NCI-H2171 treated with DMSO at 0.1 percent for 48 hours (cell line): Measurements from ENCODE around the gene GLCCI1.

Experiments
- DNase-seq: peaks from one replicate; lab custom pipeline; 2025; lab: John Stamatoyannopoulos, UW

The GLCCI1 gene

DNA sequence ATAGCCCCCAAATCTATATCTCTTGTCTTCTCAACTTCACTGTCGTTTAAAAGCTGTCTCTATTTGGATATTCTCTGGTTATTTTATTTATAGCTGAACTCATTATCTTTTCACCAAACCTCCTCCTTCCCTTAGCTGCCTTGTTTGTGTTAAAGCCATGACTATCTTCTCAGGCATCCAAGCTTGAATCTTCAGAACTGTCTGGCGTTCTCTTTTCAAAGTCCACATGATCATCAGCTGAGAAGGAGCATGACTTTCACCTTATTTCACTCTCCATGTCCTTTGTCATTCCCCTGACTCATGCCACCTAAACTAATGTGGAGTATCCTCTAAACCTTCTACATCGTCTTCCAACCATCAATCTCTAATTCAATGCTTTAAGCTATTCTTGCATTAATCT is 5.7 kb upstream of the GLCCI1 start:
- no peak for DNase-seq

DNA sequence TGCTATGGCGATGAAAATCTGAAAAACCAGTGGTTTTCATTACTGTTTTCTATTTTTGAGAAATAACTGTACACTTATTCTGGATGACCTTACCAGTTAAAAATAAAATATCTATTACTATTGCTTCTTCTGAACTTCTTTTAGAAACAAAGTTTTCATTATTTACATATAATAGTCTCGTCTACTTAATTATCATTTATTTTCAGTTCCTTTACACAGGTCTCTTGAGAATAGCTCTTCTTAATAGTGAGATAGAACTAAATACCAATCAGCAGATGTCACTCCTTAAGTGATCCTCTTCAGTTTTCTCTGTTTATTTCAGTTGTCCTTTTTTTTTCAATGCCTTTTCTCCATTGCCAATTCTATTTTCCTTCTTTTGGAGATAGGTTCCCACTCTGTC is 4.3 kb upstream of the GLCCI1 start:
- DNase-seq = no peak

DNA sequence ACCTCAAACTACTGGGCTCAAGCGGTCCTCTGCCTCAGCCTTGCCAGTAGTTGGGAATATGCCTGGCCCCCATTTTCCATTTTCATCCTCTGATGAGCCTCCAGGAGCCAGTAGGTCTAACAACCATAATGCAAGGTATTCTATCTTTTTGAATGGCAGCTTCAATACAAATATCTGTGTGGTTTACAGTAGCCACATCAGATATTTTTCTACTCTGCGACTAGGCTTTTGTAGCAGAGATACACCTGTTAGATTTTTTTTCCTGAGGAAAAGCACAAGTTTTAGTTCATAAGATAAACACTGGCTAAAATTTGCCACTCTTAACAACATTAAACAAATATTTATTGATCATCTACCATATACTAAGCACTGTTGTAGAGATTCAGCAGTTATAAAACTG is 3.9 kb upstream of the GLCCI1 start:
- no peak for DNase-seq

DNA sequence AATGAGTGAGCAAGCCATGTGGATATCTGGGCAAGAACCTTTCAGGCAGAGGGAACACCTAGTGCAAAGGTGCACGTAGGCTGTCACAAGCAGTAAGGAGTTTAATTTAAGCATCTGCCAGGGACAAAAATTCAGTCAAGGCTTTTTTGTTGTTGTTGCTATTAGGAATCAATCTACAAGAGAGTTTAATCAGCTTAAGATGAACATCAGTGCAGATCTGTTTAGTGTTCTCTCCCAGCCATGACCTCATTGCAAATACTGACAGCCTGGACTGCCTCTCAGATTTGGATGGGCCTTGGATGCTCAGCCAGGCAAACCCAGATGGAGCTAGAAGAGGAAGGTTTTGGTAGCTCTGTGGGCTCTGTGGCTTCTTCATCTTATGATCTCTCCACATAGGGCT is 3.3 kb upstream of the GLCCI1 start:
- DNase-seq = no peak

DNA sequence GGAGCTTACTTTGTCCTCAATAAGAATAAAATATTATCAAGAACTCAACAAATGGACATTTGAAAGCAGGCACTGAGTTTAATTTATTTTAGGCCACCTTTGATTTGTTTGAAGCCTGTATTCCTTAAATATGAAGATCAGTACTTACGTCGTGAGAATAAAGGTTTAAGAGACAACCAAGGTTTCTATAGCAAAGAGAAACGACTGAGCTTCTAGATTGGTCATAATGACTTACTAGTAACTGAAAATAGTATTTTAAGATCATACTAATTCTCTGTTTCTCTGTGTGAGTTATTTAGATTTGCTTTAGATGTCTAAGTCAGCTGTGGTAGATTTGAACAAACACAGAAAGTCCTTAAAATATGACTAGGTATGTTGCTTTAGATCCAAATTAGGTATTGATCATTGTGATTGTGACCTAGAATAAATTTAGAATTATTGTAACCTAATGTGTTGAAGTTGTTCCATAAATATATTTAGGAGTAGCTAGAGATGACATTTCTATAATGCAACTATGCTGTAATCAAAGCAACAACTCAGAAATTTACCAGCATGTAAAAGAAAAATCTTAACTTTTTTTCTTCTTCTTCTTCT is 2.4 kb upstream of the GLCCI1 start:
- DNase-seq = no peak

DNA sequence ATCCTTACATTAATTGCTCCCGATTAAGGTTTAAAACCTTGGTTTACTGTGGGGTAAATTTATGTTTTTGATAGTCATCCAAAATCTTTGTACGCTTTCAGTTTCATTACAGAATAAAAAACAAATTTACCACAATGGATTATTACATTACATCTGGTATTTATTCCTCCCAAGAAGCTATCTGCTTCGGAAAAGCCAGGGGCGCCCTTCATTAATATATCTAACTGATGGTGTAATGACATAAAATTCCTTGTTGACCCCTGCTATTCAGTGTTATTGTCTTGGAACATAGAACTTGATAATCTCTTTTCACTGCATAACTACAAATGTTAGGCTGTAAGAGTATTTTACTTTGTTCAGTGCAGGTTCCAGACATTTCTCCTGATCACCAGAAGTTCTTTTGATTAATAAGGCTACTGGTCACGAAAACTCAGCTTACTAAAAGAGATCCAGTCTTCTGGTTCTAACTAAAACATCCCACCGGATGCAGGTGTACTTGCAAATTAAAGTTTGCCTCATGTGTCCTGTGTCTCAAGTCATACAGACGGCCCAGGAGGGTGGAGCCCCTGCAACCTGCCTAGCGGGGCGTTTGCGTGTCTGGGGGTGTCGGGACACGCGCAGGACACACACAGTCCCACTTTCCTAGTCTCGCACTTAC is 581 bp upstream of the GLCCI1 start:
- DNase-seq = no peak

DNA sequence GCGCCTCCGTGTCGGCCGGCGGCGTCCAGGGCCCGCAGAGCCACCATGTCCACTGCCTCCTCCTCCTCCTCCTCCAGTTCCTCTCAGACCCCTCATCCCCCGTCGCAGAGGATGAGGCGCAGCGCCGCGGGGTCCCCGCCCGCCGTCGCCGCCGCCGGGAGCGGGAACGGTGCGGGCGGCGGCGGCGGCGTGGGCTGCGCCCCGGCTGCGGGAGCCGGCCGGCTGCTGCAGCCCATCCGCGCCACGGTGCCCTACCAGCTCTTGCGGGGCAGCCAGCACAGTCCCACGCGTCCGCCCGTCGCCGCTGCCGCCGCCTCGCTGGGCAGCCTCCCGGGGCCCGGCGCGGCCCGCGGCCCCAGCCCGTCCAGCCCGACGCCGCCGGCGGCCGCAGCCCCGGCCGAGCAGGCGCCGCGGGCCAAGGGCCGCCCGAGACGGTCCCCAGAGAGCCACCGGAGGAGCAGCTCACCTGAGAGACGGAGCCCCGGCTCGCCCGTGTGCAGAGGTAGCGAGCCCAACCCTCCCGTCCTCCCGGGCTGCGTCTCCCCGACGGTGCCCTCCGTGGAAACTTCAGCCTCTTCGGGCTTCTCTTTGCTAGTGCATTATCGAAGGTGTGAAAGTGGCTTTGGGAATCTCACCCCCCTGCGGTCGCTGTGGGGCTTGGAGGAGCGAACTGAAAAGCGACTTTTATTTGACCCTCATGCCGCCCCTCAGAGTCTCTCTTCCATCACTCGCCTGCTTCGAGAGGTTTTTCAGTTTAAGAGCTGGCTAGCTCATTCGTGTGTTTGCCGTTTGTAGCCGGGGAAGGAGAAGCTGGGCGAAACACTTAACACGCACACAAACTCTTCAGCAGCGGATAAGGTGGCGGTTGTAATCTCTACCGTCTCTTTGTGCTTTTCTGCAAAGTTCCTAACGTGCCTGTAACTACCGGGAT is 975 bp downstream of the GLCCI1 start:
- peak; percentile 61 for DNase-seq

DNA sequence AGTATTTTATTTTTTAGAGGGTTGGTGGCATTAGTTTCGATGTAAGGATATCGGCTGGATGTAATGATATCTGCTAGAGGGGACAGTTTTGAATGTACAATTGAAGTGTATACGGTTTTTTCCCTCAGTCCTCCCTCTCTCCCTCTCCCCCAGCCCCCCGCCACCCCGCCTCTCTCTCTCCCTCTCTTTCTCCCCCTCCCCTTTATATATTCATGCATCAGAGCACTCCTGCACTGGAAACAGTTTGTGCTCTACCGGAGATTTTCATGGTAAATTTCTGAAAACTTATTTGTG is 1.6 kb downstream of the GLCCI1 start:
- DNase-seq = peak; percentile 61

DNA sequence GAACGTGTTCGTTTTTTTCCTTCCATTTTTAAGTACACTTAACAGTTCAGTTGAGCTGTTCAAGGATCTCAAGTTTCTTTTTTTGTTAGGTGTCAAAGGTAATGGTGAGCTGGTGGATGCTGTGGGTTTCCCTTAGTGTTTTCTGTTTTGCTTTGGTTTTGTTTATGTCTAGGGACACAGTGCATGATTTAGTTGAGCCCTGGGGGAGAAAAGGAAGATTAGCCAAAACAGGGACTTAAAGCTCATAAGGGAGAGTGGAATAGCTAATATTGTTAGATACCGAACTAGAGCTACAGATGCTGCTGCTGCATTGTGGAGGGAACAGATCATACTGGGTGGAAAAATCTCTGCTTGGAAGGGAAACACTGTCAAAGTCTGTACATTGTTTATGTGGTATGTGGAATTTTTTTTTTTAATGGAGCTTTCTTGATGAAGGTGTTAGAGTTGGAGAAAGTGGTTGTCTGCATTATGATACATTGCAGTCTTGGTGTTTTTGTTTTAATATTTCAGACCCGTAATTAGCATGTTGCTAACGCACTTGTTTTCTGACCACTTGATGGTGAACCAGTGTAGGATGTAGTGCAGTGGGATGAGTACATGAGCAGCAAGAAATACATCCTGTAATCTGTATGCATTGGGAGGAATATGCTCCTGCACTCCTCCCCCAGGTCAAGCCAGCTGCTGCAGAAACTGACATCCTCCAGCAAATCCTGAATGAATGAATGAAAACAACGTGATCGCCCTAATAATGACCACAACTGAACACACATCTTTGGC is 2.1 kb downstream of the GLCCI1 start:
- peak; percentile 54 for DNase-seq

DNA sequence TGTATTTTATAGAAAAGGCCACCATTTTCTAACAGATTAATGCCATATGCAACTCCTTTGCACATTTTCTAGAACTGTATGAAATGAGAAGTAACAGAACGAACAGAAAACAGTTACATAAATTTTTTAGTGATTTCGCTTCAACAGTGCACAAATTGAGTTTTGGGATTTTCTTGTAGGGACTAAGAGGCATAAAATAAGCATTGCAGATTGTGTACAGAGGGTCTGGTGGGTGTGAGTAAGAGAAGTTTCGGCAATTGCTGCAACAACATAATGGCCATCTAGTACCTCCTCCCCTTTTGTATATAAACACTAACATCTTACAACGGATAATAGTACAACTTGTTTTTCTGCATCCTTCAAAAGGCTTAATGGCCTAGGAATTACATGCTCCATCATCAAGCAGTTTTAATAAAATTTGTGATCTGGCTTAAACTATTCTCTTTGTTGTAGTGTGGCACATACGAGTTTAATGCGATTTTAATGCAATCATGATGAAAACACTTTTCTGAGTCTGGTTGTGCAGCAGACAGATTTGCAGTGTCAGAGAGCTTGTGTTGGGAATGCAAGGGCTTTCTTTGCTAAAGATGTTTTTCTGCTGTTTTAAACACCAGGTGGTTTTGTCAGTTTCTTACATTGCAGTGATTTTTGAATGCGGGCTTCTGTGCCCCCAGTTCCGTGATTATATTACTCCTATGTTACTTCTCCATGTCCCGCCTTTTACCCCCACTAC is 2.9 kb downstream of the GLCCI1 start:
- no peak for DNase-seq

DNA sequence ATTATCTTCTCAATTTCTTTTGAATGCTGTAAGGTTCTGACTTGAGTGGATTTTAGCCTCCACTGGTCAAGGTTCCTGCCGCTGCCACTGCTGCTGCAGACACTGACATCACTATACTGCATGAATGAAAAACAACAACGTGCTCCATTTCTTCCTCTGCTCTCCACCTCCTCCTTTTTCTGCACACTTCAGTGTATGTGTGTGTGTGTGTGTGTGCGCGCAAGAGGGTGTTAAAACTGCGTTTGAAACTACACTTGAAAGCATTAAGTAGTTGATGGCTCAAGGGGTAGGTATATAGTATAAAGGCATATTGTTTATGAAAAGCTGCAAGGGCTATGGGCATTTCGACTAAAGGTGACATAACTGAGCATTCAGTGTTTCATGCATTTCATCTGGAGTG is 3.5 kb downstream of the GLCCI1 start:
- no peak for DNase-seq

DNA sequence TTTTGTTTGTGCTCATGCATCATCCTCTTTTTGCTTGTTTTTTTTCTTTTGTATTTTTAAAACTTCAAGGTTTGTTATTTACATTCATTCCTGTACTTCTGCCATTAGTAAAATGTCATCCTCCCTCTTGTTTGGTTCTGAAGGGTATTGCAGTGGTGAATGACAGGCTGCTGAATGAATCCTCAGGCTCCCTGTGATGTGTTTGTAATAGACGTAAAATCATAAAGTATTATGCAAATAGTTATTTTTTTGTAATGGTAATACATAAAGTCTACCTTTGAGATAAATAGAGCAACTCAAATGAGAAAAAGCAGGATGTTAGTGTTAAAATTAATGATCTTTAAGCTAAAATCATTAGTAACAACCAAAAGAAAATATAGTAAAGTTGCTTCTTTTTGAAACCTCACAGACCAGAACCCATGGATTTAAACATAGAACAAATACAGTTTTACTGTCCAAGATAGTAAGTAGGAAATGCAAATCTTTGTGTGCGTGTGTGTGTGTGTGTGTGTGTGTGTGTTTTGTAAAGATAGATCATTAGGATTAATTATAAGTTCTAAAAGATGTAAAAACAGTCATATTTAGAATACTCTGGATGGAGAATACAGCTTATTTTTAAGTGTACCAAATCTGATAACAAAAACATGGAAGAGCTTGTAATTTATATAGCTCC is 4.5 kb downstream of the GLCCI1 start:
- no peak for DNase-seq

DNA sequence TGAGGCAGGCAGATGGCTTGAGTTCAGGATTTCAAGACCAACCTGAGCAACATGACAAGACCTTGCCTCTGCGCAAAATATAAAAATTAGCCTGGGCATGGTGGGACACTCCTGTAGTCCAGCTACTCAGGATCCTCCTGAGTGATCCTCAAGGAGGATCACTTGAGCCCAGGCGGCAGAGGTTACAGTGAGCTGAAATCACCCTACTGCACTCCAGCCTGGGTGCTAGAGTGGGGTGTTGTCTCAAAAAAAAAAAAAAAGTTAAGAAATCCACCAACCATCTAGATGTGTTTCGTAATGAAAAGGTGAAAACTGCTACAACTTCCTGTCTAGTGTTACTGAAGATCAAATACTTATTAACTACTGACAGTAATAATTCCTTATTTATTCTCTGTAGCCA is 8.1 kb downstream of the GLCCI1 start:
- DNase-seq = no peak

DNA sequence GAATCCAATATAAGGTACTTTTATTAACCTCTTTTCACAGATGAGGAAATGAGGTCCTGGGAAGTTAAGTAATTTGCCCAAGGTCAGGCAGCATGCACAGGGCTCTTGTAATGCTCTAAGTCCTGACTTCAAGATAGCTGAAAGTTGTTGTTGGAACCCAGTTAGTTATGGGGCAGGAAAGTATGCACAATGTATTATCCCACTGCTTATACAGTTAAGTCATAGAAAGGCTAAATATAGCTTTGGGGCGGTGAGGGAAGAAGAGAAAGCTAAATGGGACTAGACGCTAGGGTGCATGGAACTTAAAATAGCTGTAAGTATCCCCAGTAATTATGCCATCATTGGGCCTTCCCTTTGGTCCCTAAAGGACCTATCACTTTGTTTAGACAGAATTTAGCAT is 9.2 kb downstream of the GLCCI1 start:
- DNase-seq = no peak

DNA sequence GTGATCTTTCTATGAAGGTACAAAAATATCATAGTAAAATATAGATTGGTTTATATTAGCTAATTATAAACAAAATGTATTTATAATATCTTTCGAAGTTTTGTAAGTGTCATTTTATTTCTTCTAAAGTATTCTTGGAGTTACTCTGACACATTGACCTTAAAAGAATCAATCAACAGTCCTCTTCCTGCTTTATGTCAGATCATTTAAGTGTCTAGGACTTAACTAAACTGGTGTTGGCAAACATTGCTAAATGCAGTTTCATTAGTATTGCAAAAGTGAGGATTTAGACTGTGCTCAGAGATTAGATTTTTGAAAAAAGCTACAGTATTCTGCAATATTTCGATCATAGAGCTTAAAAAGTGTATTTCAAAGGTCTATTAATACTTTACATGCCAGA is 10.3 kb downstream of the GLCCI1 start:
- no peak for DNase-seq

DNA sequence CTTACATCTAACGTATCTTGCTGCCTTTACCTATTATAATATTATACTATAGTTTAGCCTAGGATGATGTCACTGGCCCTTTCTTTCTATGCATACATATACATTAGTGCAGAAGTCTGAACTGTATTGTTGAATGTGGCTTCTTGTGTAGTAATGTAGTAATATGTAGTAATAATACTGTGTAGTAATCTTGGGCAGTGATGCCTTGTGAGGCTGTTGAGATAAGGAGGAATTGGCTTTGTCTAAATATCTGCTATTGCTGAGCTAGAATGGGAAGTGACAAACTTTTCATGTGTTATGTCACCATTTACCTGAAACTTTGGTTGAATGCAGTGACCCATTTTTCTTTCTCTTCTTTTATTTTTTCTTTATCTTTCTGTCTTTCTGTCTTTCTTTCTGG is 11.0 kb downstream of the GLCCI1 start:
- no peak for DNase-seq

DNA sequence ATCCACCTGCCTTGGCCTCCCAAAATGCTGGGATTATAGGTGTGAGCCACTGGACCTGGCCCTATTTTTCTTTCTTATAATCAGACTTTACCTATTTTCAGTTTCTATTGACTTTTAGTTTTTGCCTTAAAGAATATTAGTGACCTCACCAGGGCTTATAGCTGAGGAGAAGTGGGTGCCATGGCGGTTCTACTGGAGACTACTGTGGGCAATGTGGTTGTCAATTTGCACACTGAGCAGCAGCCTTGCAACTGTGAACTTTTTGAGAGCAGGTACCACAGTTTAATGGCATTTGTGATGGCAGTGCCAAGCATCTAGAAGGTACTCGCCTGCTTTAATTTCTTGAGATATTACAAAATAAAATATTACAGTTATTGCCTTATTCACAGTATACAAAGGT is 11.5 kb downstream of the GLCCI1 start:
- DNase-seq = no peak

DNA sequence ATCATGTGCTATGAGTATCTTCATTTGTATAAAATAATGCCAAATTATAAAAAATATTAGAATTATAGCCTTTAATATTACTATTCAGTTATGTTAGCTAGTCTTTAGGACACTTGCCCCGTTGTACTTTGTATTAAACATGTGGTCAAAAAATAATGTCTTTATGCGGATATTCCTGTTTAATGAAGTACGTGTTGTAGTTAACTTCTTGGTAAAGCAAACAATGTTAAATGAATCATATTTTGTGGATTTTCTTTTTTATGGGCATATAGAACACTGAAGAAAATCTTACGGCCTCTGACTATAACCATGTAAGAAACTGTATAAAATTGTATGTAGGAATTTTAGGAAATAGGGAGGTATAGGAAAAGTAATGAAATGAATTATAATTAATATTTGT is 14.3 kb downstream of the GLCCI1 start:
- no peak for DNase-seq

DNA sequence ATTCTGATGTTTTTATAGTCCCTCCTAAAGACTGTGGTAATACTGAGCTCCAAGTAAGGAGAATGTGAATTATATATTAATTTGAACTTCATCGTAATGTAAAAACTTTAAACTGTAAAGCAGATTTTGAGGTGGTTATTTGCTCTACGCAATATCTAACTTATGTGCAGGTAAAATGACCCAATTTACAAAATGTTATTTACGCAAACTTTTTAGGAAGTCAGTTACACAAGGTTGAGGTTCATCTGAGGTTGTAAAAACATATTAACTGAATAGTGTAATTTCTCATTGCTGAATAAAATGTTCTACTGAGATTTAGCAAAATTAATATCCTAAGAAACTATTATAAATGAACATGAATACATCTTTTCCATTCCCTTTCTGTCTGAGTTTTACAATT is 15.8 kb downstream of the GLCCI1 start:
- DNase-seq = no peak

DNA sequence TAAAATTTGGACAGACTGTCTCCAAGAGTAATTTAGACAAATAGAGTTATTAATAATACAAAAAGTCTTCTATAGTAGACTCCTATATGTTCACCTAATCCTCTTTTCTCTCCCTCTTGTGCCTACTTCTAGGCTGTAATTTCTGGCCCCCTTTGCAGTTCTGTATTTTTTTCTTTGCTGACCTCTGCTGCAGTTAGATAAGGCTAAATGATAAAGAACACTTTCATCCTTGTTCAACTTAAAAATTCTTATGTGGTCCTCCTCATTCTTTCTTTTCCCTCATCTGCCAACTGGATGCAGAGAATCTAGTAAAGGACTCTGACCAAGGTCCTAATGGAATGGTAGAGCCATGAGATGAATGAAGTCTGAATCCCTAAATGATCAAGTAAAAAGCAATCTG is 20.1 kb downstream of the GLCCI1 start:
- no peak for DNase-seq

DNA sequence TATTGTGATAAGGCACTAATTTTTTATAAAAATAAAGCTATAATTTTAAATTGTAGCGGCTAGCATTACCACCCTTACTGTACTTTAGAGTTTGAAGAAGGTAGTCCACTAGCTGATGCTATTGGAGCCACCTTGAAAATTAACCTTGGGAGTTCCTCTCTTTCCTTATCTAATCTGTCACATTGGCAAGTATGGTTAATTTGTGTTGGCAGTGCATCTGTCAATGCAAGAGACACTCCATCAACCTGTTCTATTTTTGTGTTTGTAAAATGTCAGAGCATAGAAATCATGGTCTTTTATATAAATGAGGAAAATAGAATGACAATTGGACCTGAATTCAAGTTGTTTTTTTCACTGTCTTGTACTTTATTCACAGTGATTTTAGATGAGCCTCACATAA is 20.5 kb downstream of the GLCCI1 start:
- no peak for DNase-seq
